ENCODE measurements around the gene ARHGAP15.

The ARHGAP15 gene

DNA sequence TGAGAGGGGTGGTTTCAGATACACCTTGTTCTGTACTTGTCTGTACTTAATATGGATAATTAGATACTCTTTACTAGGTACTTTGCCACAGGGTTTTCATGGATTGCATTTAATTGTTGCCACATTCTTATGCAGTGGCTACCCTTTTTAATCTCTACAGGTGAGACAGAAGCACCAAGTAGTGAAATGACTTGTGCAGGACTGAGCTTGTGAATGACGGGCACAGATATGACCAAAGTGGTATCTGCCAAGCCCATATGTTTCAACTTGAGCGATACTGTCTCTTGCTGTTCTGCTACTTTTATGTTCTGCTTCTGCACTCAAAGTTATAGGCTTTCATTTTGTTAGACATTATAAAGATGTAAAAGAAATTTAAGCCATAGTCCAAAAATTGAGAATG, 288.2 kb downstream of the ARHGAP15 start:
- no peak overlapping the region for H3K4me3 ChIP-seq (ENCODE audit: low read depth, low read length)
- TF ChIP-seq, protein P1, sequence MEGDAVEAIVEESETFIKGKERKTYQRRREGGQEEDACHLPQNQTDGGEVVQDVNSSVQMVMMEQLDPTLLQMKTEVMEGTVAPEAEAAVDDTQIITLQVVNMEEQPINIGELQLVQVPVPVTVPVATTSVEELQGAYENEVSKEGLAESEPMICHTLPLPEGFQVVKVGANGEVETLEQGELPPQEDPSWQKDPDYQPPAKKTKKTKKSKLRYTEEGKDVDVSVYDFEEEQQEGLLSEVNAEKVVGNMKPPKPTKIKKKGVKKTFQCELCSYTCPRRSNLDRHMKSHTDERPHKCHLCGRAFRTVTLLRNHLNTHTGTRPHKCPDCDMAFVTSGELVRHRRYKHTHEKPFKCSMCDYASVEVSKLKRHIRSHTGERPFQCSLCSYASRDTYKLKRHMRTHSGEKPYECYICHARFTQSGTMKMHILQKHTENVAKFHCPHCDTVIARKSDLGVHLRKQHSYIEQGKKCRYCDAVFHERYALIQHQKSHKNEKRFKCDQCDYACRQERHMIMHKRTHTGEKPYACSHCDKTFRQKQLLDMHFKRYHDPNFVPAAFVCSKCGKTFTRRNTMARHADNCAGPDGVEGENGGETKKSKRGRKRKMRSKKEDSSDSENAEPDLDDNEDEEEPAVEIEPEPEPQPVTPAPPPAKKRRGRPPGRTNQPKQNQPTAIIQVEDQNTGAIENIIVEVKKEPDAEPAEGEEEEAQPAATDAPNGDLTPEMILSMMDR (IDR thresholded peaks at IDR 0.05; ENCODE audit: low read depth, low read length) = no peak

GRCh38 chr2:143420313-143420712, 291.1 kb downstream of the ARHGAP15 start:
- H3K4me3 ChIP-seq (ENCODE audit: low read depth, low read length) = no peak overlapping the region
- TF ChIP-seq, protein P1 (IDR thresholded peaks at IDR 0.05; ENCODE audit: low read depth, low read length) = no peak

- TF ChIP-seq, protein P1 (IDR thresholded peaks at IDR 0.05; ENCODE audit: low read depth, low read length) = no peak
- no peak overlapping the region for H3K4me3 ChIP-seq (ENCODE audit: low read depth, low read length)
These were observed 293.5 kb downstream of the ARHGAP15 start for GRCh38 chr2:143422681-143423080.

DNA sequence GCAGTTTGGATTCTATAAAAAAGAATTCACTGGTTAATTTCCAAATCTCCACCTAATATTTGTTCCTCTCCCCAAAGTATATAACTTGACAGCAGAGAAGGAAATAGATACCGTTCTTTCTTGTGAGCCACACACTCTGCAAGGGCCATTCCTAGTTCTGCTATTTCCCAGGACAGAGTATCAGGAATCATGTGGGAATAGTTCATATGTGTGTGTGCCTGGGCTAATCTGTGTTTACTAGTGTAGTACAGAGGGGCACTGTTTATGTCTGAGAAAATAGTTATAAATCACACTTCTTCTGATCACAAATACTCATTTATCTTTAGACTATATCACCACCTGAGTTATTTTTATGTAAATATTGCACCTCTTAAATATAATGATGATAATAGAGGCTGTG, 296.7 kb downstream of the ARHGAP15 start:
- no peak overlapping the region for H3K4me3 ChIP-seq (ENCODE audit: low read depth, low read length)
- TF ChIP-seq, protein P1 (IDR thresholded peaks at IDR 0.05; ENCODE audit: low read depth, low read length) = no peak

DNA sequence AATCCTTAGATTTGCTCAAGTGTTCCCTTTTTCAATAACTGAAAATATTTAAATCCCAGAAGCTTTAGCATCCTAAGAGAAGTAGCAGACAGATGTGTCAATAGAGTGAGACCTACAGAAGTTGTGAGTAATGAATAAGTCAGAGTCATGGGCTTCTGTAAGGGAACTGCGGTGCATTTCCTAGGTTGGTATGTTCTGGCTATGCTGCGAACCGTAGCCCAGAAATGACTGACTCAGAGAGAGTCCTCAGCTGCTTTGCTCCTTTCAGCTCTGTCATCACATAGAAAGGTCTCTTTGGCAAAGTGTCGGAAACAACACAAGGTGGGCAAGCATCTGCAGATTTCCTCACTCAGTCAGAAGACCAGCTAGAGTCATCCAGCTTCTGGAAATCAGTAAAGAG, 297.1 kb downstream of the ARHGAP15 start:
- TF ChIP-seq, protein P1 (IDR thresholded peaks at IDR 0.05; ENCODE audit: low read depth, low read length) = no peak
- no peak overlapping the region for H3K4me3 ChIP-seq (ENCODE audit: low read depth, low read length)

- no peak overlapping the region for H3K4me3 ChIP-seq (ENCODE audit: low read depth, low read length)
- TF ChIP-seq, protein P1 (IDR thresholded peaks at IDR 0.05; ENCODE audit: low read depth, low read length) = no peak
These were observed 299.5 kb downstream of the ARHGAP15 start for GRCh38 chr2:143428700-143429099.

DNA sequence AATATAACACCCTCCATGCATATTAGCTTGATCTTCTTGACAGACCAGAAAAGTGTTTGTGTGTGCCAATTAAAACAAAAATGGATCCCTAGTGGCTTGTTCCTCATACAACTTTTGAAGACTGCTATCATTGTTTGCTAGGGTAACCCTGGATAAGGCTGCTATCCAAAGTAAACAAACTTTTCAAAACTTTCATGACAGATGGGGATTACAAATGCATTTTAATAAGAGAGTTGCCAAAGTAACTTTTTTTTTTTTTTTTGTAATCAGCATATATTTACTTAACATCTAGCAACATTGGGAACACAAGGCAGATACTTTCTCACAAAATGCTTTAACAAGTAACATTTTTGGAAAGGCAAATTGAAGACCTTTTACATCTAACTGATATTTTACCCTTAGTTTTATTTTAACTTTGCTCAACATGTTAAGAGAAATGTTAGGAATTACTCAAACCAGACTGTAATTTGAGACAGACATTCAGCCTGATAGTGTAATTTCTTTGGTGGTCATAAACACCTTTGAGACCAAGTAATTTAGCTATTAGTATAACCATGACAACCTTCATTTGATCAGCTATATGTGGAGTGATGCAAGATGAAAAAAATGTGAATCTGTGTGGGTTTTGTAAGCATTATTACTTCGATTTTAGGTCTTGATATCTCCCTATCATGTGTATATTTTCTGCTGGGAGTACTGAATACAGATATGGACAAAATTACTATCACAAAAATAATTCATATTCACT, 300.9 kb downstream of the ARHGAP15 start:
- H3K4me3 ChIP-seq (ENCODE audit: low read depth, low read length) = no peak overlapping the region
- TF ChIP-seq, protein P1 (IDR thresholded peaks at IDR 0.05; ENCODE audit: low read depth, low read length) = no peak
